Cerebellar cortex (tissue), 1 donor: Measurements from ENCODE around the gene SLC23A3.

Source experiments
- DNase-seq: peaks from one replicate; pipeline ENCODE4 v3.0.0-alpha.2; 2015; ENCODE audit warnings: low spot score

The SLC23A3 gene

DNA sequence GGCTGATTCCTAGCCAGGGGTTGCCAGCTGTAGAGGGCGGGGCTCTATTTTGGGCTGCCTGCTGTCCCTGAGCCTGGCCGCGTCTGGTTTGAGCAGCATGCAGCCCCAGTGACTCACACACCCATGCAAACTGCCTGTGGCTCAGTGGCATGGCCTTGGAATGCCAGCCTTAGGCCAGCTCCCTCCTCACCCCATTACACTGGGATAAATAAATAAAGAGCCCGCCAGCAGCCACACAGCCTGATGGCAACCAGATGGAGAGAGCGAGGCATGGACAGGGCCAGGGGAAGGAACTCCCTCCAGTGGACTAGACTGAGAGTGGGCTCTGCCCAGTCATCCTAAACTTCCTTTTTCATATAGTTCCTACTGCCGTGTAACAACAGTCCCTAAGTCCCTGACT is 27.5 kb downstream of the SLC23A3 start:
- DNase-seq, result no peak

DNA sequence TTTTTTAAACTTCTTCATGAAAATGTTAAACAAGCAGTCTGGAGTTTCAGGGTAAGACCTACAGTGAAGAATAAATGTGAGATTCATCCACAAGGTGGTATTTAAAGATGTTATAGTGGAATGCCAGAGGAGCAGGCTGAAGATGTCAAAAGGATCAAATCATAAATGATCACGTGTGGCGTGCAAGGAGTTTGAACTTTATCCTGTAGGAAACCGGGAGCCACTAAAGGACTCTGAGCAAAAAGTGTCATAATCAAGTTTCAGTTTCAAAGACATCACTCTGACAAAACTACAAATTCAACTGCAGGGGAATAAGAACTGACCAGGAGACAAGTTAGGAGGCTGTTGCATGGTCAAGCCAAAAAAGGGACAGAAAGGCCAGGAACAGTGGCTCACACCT is 29.1 kb downstream of the SLC23A3 start:
- no peak for DNase-seq

DNA sequence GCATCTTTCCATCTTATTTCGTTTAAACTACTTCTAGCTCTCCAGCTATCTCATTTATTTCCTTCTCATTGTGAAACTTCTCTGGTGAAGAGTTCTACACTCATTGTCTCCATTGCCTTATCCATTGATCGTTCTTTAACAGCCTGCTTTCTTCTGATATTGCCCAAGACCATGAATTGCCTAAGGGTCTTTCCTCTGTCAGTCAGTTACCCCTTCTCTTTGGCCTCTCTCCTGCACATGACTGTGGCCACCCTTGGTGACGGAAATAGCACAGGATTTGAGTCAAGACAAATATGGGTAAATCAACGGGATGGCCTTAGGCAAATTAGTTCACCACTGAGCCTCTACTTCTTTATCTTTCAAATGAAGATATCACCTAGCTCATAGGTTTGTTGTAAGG is 35.9 kb downstream of the SLC23A3 start:
- no peak for DNase-seq

DNA sequence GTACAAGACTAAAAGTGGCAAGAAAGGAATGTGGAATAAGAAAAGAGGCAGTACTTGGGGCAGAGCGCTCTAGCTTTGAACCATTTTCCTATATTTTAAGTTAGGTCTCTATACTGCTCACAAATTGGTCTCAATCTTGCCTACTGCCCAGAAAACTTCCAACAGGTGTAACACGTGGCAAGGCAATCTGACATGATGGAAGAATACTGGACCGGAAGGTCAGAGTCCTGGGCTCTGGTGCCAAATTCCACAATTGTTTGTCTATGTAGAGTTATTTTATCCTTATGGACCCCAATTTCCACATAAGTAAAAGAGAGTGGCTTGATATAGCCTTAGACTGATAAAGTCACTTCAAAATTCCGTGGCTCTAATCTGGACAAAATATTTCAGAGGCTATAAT is 38.1 kb downstream of the SLC23A3 start:
- DNase-seq, result no peak

DNA sequence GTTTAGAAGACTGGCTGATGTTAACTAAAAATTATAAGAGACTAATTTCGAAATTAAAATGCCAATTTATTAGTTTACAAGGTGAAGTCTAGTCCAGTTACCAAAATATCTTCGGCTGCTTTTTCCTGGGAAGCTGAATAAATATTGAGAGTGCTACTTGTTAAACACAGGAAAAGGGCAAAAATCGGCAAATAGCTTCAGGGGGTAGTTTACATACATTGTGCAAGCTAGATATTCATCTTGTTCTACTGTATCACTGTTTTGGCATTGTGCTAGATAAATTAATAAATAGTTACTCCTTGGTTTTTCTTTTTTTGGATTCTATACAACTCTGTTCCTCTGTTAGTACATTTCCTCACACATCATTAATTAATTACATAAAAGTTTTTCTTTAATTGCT is 38.5 kb downstream of the SLC23A3 start:
- no peak for DNase-seq

DNA sequence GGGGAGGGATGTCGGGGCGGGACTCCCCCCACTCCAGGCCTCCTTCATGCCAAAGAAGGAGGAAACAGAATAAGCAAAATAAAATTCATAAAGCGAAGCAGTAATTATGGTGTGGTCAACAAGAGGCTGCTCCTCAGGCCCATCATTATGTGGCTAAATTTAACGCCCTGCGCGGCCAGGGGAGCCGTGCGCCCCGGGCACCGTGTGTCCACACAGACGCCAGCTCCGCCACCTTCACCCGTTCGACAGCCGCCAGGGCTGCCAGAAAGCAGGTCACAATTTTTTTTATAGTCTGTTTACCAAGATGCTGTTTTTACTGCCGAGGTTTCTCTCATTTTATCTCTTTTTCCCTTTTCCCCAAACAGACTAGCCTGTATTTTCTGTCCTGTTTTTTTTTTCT is 40.2 kb downstream of the SLC23A3 start:
- DNase-seq, result no peak

DNA sequence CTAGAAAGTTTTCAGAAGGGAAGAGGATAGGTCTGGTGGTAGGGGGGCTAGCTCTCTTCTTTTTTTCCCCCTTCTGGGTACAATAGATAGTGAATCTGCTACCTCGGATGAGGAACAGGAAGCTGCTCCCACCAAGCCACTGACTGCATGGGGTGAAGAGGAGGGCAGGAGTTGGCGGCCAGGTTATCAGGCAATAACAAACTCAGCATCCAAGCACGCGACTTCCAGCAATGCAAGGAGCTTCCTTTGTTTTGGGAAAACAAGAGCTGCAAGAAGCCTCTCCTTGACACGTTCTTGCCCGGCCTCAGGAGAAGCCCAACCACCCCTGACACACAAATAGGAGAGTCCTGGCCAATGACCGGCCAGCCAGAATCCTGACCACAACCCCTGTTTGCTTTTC is 41.4 kb downstream of the SLC23A3 start:
- DNase-seq, result no peak

DNA sequence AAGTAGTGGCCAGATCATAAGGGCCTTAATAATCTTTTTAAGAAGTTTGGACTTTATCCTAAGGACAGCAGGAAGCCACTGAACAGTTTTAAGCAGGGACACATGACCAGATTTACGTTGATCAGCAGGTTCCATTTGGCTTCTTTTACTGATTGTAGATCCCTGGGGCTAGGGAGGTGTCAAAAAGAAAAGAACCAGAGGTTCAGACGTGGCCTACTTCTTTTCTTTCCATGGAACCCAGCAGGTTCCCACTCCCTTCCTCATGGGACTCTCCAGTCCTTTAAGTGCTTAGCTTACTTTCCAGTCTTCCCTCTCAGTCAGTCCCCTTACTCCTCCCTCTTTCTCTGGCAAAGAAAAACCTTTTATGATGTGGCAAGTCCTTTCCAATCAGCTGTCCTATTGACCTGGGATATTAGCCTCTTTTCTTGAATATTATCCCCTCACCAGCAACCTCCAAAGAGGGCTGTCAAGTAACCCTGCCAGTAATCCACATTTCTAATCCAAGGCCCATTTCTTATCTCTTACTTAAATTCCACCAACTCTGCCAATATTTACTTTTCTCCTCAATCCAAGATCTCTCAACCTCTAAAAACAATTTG is 42.7 kb downstream of the SLC23A3 start:
- no peak for DNase-seq

DNA sequence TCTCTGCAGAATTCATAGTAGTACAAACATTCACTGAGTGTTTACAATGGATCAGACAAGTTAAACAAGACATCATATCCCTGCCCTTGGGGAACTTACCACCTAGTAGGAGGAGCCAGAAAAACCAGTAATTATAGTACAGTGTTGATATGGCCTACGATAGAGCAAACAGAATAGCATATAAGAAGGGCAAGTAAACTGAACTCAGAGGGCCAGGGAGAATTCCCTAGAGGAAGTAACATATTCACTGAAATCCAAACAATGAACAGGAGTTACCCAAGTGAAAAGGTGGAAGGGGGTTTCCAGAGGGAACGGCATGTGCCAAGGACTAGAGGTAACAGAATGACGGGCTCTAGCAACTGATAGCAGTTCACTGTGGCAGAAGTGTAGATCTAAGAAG is 43.3 kb downstream of the SLC23A3 start:
- no peak for DNase-seq

DNA sequence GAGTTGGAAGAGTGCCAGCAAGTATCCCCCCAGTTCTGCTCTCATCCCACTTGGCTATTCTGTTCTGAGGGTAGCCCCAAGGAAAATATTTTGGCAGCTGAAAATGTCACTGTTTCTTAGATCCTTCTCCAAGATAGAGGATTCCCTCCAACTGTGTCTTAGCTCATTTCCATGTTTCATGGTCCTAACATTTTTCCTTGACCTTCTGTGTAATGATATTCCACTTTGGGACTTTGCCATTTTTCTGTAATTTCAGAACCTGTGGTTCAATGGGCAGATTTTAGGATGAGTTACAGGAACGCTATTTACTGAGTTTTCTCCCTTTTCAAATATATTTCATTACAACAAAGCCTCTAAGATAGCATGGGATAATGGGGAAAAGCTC is 44.0 kb downstream of the SLC23A3 start:
- DNase-seq, result no peak

DNA sequence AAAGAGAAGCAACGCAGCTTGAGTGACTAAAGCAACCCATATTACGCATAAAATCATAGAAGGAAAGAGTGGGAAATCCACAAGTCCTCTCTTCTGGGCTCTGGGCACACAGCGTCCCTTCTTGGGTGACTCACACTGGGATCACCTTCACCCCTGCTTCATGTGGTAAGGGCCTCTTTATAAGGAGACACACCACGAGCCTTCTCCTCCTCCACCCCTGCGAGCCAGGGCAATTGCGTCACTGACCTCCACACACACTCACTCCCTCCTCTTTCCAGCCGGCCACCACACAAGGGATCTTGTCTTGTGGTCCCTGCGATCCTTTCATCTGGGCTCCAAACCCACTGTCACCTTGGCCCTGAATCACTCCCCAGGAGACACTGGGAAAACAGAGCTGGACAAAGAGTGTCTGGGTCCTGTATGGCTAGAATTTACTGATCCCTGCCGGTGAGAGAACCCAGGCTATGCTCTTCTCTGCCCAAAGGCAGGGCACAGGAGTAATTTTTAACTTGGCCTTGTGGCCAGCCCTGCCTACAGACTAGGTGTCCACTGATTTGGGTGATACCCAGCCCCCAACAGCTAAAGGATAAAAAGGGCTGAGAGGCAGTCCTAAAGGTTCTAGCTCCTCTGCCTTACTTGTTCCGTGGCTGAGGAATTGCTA is 44.5 kb downstream of the SLC23A3 start:
- no peak for DNase-seq

DNA sequence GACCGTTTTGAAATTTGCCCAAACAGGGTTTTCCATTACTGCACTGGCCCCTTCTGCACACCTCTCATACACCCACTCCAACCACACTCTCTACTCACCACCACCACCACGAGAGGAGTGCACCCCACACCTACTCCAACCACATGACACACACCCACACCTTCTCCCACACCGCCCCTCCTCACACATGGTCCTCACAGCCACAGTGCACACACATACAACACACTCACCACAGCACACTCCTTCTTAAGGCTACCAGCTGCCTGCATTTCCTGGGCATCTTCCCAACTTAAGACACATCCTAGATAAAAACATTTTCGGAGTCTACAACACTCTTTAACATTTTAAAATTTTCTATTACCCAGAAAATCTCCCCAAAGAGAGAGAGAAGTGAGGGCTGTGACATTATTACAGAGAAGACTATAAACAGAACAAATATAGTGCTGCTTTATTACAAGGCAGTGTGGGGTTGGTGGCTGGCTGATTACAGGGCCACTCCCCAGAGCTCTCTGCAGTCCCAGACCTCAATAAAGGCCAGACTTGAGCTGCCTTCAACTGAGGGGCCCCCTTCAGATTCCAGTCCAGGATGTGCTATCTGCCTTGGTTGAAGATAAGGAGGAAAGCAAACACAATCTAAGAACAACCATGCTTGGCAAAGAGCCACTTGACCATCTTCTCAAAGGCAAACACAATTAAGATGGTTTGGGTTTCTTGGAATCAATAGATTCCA is 45.3 kb downstream of the SLC23A3 start:
- no peak for DNase-seq

DNA sequence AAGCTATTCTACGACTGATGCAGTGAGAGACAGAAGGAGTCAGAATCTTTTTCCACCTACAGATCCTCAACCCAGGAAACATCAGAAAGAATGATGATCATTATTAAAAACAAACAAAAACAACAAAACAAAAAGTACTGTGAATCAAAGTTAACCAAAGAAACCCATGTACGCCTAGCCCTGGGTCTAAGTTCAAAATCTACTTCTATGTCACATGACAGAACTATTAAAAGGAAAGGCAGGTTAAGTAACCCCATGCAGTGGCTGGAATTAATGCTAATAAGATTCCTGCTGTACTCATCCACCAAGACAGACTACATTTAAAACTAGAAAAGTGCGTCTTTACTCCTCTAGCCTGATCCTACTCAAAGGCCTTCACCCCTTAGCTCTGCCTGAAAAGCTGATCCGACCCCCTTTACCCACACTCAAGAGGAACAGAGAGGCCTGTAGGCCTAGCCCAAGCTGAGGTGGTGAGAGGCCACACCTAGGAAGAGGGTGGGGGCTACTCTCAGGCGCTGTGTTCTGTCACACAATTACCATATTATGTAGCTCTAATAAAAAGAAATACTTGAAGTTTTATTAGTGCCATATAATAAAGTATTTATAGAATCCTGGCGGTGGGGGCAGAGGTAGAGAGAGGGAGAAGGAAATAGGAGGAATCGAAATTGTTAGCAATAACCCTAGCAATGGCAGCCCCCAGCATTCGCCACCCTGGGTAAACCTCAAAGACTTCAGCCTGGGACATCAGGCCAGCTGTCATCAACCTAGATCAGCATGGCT is 46.3 kb downstream of the SLC23A3 start:
- no peak for DNase-seq

DNA sequence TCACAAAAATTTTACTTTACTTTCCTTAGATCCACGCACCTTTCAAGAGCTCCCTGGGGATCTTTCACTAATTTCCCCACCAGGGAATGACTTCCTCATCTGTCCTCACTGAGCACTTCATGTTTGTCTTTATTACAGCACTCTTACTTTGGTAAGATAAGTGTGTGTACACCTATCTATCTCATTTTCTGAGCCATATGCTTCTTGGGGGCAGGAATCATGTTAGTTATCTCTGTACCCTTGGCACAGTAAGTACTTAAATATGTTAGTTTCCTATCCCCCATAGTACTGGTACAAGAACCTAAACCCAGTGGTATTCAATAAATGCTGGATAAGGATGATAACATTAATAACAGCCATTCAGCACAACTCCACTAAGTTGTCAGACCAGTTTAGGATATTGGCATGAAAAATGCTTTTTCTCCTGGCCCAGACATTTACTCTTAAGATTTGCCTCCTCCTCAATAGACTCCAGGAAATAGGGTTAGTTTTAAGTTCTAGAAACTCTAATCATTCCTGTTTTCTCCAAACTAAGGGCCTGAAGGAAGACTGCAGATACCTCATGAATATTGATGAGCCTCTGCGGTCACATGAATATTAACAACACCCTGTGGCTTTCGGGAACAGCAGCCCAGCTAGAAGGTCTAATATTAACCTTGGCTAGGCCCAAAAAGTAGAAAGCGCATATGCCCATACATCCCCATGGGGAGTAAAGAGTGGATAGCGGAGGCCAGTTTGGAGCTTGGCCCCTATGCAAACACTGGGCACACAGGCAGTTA is 47.4 kb downstream of the SLC23A3 start:
- no peak for DNase-seq

DNA sequence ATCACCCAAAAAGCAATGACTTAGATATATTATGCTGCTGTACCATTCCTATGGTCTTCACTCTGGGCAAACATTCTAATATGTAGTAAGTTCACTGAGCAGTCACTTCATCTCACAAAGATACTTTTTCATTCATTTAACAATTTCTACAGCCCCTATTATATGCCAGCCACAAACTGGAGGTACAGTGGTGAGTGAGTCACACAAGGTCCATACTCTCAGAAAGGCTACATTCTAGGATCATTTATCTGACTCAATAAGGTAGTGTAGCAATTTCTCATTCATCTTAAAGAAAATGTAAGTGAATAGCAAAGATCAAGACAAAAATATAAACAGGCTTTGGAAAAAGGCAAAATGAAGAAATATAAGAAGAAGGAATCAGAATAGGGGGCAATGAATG is 49.7 kb downstream of the SLC23A3 start:
- no peak for DNase-seq

DNA sequence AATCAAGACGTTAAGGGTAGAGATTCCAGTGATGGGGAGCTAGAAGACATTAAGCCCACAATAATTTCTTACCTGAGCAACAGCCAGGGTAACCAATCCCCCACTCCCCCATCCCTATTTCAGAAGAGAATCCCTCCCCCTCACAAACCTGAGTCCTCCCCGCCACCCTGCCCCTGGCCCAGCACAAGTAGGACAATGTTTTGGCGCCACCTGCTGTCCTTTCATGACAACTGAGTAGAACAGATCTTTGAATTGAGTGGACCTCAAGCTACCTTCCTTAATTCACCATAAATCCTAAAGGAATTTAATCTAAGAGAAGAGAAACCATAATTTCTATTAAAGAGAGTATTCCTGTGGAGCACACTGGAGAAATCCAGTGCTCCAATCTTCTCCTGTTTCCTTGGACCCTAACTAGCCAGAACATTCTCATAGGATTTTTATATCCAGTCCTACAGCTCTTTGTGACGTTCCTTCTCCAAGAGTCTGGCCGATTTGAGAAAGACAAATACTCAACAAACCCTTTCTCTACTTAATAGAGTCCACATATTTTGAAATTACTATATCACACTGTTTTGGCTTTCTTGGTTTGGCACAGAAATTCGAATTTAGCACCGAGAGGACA is 50.3 kb downstream of the SLC23A3 start:
- peak; percentile 69 for DNase-seq

DNA sequence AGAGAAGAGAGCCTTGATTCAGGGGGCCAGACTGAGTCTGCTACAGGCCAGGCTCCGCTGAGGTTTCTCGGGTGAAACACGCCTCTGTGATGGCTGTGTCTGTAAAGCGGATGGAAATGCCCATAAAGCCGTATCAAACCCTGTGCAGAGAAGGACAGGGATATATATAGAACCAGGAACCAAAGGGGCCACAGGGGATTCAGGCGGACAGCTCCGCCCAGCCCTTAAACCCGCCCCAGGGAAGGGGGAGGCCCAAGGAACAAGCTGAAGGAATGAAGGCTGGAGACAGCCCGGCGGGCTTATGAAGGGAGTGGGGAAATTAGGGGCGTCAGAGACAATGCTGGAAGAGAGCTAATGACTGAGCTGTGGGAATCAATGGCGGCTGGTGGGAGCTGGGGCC is 51.3 kb downstream of the SLC23A3 start:
- DNase-seq, result no peak

DNA sequence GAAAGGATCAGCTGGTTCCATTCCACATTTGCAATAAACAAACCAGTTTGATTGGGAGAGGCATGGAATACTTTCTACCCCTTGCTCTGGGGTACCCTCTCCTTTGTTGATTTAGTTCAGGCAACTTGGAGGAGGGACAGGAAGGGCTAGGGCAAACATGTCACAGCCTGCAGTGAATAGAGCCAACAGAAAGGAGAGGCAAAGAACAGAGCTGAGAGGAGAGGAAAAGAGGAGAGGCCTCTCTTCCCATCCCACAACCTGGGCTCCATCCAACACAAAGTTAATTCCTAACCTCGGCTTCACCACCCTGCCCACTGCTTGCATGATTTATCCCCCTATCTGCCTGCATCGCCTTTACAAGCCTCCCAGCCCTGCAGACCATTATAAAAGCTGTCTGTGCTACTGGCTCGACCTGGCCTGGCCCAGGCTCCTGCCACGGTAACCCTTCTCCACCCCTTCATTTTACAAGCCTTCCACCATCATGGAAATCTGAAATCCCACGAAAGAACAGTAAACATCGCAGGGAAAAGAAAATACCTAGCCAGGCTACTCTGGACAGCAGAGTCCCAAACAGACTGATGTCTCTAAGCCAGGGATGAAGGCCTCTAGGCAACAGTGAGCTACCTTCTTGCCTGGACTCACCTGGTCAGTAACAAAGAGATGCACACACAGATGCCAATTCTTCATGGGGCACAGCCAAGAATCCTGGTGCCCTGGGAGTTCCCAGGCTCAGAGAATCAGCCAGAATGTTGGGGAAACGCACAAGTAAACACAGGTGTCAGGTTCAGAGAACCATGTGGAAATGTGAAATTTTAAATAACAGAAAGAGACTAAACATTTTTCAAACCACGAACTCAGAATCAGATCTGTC is 52.8 kb downstream of the SLC23A3 start:
- no peak for DNase-seq

DNA sequence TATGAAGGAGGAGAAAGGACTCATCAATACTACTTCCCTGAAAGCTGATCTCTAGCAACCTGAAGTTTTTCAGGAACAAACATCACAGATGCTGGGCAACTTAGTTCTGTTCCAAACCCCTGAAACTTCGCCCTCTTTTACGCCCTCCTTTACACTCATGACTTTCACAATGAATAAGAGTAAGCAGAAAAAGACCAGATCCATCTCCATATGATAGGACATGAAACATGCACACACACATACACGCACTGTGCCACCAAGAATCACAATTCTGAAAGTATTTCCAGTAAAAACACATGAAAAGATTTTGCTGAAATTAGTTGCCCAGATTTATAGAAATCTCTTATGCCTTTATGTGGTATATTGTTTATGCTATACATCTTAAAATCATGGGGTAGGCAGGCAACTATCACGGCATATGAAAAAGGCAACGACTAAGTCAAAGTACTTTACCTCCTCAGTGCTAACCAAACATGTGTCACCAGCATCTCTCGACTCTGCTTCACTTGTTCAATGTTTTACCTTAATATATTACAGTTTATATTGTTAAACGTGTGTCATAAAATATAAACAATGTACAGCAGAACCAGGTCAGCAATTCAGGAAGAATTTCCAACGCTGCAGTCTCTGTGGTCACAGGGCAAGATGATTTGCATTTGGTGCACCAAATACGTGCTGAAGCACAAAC is 57.0 kb downstream of the SLC23A3 start:
- no peak for DNase-seq

DNA sequence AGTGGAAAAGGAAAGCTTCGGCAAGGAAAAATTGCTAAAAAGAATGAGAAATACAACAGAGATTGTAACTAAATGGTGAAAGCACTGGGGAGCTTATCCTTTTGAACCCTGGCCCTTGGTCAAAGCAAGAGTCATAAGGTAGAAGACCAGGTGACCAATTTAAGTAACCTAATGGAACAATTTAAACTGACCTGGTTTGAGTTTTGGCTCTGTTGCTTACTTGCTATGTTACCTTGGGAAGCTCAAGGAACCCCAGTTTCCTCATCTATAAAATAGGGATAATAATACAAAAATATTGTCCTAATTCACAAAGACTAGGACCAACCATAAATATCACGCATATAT is 57.8 kb downstream of the SLC23A3 start:
- DNase-seq, result no peak
